ENCODE data around the gene LHX2.

GRCh38 chr9:124036578-124036977 is 25.0 kb downstream of the LHX2 start:
- TF ChIP-seq CTCF (IDR thresholded peaks at IDR 0.05) (no peak), POLR2A (IDR thresholded peaks at IDR 0.05) (no peak)
